Measurements from ENCODE around the gene PCDH12.

Gene PCDH12

DNA sequence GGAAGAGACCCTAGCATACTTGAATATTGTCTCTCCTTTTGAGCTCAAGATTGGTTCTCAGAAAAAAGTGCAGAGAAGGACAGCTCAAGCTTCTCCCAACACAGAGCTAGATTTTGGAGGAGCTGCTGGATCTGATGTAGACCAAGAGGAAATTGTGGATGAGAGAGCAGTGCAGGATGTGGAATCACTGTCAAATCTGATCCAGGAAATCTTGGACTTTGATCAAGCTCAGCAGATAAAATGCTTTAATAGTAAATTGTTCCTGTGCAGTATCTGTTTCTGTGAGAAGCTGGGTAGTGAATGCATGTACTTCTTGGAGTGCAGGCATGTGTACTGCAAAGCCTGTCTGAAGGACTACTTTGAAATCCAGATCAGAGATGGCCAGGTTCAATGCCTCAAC lies 20.4 kb upstream of the PCDH12 start:
- H3K27ac ChIP-seq, result no peak overlapping the region
- TF ChIP-seq ZFX (IDR thresholded peaks at IDR 0.05), result no peak
- TF ChIP-seq, protein P1, sequence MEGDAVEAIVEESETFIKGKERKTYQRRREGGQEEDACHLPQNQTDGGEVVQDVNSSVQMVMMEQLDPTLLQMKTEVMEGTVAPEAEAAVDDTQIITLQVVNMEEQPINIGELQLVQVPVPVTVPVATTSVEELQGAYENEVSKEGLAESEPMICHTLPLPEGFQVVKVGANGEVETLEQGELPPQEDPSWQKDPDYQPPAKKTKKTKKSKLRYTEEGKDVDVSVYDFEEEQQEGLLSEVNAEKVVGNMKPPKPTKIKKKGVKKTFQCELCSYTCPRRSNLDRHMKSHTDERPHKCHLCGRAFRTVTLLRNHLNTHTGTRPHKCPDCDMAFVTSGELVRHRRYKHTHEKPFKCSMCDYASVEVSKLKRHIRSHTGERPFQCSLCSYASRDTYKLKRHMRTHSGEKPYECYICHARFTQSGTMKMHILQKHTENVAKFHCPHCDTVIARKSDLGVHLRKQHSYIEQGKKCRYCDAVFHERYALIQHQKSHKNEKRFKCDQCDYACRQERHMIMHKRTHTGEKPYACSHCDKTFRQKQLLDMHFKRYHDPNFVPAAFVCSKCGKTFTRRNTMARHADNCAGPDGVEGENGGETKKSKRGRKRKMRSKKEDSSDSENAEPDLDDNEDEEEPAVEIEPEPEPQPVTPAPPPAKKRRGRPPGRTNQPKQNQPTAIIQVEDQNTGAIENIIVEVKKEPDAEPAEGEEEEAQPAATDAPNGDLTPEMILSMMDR (conservative IDR thresholded peaks at IDR 0.05), result no peak

DNA sequence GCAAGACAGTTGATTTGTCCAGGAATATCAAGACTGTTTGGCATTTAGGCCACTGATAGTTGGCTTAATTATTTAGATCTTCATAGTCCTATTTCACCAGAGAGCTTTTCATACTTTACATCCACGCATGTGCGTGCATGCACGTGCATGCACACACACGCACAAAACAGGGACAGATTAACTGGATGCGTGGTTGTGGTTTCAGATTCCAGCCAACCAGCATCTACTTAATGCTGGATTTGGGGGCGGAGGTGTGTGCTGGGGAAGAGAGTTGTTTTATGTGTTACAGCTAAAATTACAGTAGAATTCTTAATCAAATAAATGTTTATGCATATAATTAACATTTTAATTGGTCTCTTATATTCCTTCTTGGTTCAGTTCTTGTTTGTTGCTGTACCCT lies 18.2 kb upstream of the PCDH12 start:
- H3K27ac ChIP-seq, result no peak overlapping the region
- TF ChIP-seq, protein P1 (conservative IDR thresholded peaks at IDR 0.05), result no peak
- no peak for TF ChIP-seq ZFX (IDR thresholded peaks at IDR 0.05)

DNA sequence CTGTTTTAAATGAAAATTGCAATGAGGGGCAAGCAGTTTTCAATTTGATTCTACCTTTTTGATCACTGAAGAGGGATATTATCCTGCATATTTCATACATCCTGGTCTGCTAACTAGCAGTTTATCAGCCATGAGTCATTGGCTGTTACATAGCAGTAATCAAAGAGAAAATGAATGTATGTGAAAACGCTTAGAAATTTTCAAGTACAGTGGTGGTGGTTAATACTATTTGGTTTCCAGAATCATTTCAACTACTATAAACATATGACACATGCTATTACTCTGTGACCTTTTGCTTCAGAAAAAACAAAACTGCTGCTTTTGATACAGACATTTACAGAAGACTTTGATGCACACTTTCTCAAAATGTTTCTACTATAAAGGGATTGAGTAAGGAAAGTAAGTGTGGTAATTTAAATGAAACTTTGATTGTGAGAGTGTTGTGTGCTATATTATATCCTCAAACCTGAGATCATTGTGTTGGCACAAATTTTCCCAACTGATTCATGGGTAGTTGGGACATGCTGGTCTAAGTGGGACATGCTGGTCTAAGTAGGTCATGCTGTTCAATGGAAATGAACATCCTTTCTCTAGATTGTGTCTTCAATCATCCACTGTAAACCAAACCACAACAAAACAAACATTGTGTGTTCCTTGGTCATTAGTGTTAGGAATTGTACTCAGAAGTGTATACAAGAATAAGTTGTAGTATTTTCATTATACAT lies 16.0 kb upstream of the PCDH12 start:
- TF ChIP-seq, protein P1 (conservative IDR thresholded peaks at IDR 0.05), result no peak
- TF ChIP-seq ZFX (IDR thresholded peaks at IDR 0.05), result no peak
- H3K27ac ChIP-seq, result no peak overlapping the region

DNA sequence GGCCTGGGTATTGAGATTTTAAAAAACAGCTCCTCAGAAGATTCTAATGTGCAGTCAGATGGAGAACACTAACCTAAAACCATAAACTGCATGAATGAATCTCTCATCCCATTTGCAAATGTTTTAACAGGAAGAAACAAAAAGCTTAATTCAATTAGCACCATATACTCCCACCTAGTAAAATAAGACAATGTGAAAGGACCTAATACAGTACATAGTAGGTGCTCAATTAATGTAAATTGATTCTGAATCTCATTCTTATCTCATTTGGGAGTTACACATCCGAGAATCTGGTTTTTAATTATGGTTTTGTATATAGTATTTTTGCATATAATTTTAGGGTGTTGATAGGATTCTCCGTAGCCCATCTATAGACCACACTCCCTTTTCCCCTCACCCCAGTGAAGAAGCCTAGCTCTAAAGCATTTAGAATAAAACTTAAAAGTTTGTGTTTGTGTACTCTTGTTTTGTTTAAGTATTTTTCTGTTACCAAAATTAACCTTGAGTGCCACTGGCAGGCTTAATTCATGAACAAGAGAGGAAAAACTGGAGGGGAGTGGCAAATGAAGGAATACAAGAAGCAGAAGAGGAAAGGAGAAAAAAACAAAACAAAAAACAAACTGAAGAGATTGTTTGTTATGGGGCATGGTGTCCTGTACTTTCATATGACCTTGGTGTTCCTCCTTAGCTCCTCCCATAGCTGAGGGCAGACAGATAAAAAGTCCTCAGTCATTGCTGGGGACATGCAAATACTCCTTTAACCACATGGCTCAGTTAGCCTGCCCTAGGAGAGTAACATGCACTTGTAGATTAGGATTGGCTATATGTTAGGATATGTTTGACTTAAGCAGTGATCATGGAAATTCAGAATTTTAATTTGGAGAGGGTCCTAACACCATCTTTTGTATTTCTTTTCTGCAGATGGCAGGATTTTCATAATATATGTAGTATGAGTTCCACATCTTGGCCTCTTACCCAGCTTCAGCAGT lies 12.1 kb upstream of the PCDH12 start:
- H3K27ac ChIP-seq, result peak overlapping the region; percentile 91
- TF ChIP-seq ZFX (IDR thresholded peaks at IDR 0.05), result no peak
- TF ChIP-seq, protein P1 (conservative IDR thresholded peaks at IDR 0.05), result no peak

GRCh38 chr5:141968914-141969608 lies 11.1 kb upstream of the PCDH12 start, which contains the start of gene RNF14:
RNF14 (plus strand) TSS chr5:141969105; CDS start chr5:141973589, 4,484 bp downstream.
- TF ChIP-seq ZFX (IDR thresholded peaks at IDR 0.05), result peak; percentile 99
- TF ChIP-seq, protein P1 (conservative IDR thresholded peaks at IDR 0.05), result peak; percentile 100
- H3K27ac ChIP-seq, result peak within 1 kb of the TSS; percentile 91

GRCh38 chr5:141966963-141967333 lies 8.9 kb upstream of the PCDH12 start:
- H3K27ac ChIP-seq, result no peak overlapping the region
- TF ChIP-seq, protein P1 (conservative IDR thresholded peaks at IDR 0.05), result no peak
- TF ChIP-seq ZFX (IDR thresholded peaks at IDR 0.05), result no peak

Data from C4-2B (cell line).